ENCODE measurements around the gene ZNF672. TPM values are rescaled to one million over a fixed set of nuclear protein-coding genes. Genes with fewer than 3 reads are reported as not detected.
A peak's percentile ranks its signal among the peaks of the same experiment; 100 is the strongest.

ZNF672 gene
- total and polyA plus RNA-seq, 2 of the 13 experiments (the other 11 are each of a cell fraction or from before 2014, with no cell fraction given): 17.2 to 22.9 TPM

DNA sequence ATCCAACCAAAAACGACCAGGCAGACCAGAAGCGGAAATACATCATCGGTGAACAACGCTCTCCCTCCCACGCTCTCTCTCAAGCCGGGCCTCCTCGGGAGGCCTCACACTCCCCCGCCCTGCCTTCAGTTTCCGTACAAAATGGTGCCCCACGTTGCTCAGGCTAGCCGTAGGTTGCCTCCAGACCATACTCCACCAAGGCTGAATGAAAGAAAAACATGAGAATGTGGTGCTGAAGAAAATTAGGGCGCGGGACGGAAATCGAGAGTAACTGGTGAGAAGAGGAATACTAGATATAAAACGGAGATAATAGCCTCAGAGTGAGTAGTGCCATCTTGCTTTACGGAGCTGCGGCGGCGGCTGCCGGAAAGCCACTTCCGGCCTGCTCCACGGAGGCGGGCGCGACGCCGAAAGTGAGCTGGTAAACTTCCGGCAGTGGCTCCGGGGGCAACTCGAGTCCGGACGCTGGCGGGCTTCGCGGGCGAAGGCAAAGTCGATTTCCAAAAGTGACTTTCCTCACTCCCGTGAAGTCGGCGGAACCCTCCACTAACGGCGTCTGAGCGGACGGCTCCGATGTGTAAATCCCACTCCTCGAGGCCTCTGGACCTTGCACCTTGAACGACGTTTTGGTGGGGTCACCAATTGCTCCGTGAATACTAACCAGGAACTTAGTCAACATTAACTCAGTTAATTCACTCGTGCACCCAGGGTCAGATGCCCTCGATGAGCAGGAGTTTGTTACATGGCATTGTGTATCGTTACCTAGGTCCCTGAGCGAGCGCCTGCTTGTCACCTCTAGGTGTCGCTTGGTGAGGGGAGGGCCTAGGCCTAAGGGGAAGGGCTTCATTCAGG, 11.9 kb upstream of the ZNF672 start, which contains the start of gene SH3BP5L (continued):
- TF ChIP-seq, protein P1, sequence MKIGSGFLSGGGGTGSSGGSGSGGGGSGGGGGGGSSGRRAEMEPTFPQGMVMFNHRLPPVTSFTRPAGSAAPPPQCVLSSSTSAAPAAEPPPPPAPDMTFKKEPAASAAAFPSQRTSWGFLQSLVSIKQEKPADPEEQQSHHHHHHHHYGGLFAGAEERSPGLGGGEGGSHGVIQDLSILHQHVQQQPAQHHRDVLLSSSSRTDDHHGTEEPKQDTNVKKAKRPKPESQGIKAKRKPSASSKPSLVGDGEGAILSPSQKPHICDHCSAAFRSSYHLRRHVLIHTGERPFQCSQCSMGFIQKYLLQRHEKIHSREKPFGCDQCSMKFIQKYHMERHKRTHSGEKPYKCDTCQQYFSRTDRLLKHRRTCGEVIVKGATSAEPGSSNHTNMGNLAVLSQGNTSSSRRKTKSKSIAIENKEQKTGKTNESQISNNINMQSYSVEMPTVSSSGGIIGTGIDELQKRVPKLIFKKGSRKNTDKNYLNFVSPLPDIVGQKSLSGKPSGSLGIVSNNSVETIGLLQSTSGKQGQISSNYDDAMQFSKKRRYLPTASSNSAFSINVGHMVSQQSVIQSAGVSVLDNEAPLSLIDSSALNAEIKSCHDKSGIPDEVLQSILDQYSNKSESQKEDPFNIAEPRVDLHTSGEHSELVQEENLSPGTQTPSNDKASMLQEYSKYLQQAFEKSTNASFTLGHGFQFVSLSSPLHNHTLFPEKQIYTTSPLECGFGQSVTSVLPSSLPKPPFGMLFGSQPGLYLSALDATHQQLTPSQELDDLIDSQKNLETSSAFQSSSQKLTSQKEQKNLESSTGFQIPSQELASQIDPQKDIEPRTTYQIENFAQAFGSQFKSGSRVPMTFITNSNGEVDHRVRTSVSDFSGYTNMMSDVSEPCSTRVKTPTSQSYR (CRISPR knock-in tag; IDR thresholded peaks at IDR 0.05; ENCODE audit: borderline replicate concordance): no peak
- TF ChIP-seq, protein P2, sequence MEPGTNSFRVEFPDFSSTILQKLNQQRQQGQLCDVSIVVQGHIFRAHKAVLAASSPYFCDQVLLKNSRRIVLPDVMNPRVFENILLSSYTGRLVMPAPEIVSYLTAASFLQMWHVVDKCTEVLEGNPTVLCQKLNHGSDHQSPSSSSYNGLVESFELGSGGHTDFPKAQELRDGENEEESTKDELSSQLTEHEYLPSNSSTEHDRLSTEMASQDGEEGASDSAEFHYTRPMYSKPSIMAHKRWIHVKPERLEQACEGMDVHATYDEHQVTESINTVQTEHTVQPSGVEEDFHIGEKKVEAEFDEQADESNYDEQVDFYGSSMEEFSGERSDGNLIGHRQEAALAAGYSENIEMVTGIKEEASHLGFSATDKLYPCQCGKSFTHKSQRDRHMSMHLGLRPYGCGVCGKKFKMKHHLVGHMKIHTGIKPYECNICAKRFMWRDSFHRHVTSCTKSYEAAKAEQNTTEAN (CRISPR knock-in tag; conservative IDR thresholded peaks at IDR 0.05): 0 out of 2 replicates have a peak, but pooled peaks have one; percentile 8
- no peak for TF ChIP-seq ZNF234 (CRISPR knock-in tag; conservative IDR thresholded peaks at IDR 0.05)
- peak; percentile 44; the same call in 1 of the 2 replicates for TF ChIP-seq ZNF644 (CRISPR knock-in tag; IDR thresholded peaks at IDR 0.05; ENCODE audit: low read depth)
- 0 out of 2 replicates have a peak, but pooled peaks have one; percentile 29 for TF ChIP-seq MIXL1 (CRISPR knock-in tag; IDR thresholded peaks at IDR 0.05)
- peak; percentile 54 for TF ChIP-seq NFYB (CRISPR knock-in tag; IDR thresholded peaks at IDR 0.05)
- 0 out of 2 replicates have a peak, but pooled peaks have one; percentile 61 for TF ChIP-seq ZNF367 (CRISPR knock-in tag; IDR thresholded peaks at IDR 0.05; ENCODE audit: borderline replicate concordance)
- TF ChIP-seq ZEB1 (IDR thresholded peaks at IDR 0.05; ENCODE audit: insufficient replicate concordance, low read depth): peak; percentile 23
- TF ChIP-seq ZNF557 (CRISPR knock-in tag; IDR thresholded peaks at IDR 0.05): no peak
- TF ChIP-seq DMAP1 (CRISPR knock-in tag; IDR thresholded peaks at IDR 0.05): peak; percentile 69
- TF ChIP-seq ZNF230 (CRISPR knock-in tag; IDR thresholded peaks at IDR 0.05): no peak; the same call in 1 of the 2 replicates
- TF ChIP-seq THAP11 (CRISPR knock-in tag; IDR thresholded peaks at IDR 0.05): peak; percentile 80
- TF ChIP-seq CBX1 (IDR thresholded peaks at IDR 0.05; ENCODE audit: low read depth): no peak
- peak; percentile 49; the same call in 1 of the 3 replicates for TF ChIP-seq MXI1 (IDR thresholded peaks at IDR 0.05; ENCODE audit: borderline replicate concordance, low read depth, low read length)
- TF ChIP-seq MED1 (CRISPR knock-in tag; IDR thresholded peaks at IDR 0.05): peak; percentile 61
- no peak for TF ChIP-seq SRSF1 (optimal IDR thresholded peaks at IDR 0.05; ENCODE audit: low read depth, low read length)
- TF ChIP-seq SOX13 (IDR thresholded peaks at IDR 0.05): no peak
- TF ChIP-seq SOX13 (CRISPR knock-in tag; conservative IDR thresholded peaks at IDR 0.05 in 1 of 2, IDR thresholded peaks at IDR 0.05 in 1 of 2): peak in 1 of 2 experiments; percentile 40; a peak in 1 of 4 replicates
- TF ChIP-seq ZMYM3 (CRISPR knock-in tag; IDR thresholded peaks at IDR 0.05): 0 out of 2 replicates have a peak, but pooled peaks have one; percentile 50
- TF ChIP-seq, protein P3, sequence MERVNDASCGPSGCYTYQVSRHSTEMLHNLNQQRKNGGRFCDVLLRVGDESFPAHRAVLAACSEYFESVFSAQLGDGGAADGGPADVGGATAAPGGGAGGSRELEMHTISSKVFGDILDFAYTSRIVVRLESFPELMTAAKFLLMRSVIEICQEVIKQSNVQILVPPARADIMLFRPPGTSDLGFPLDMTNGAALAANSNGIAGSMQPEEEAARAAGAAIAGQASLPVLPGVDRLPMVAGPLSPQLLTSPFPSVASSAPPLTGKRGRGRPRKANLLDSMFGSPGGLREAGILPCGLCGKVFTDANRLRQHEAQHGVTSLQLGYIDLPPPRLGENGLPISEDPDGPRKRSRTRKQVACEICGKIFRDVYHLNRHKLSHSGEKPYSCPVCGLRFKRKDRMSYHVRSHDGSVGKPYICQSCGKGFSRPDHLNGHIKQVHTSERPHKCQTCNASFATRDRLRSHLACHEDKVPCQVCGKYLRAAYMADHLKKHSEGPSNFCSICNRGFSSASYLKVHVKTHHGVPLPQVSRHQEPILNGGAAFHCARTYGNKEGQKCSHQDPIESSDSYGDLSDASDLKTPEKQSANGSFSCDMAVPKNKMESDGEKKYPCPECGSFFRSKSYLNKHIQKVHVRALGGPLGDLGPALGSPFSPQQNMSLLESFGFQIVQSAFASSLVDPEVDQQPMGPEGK (CRISPR knock-in tag; IDR thresholded peaks at IDR 0.05): peak; percentile 62; the same call in 1 of the 2 replicates
- TF ChIP-seq SMAD1 (CRISPR knock-in tag; IDR thresholded peaks at IDR 0.05; ENCODE audit: borderline replicate concordance, low read depth): peak; percentile 24; the same call in 1 of the 2 replicates
- TF ChIP-seq ZMAT3 (CRISPR knock-in tag; conservative IDR thresholded peaks at IDR 0.05): 0 out of 2 replicates have a peak, but pooled peaks have one; percentile 26
- TF ChIP-seq DPF2 (CRISPR knock-in tag; IDR thresholded peaks at IDR 0.05; ENCODE audit: borderline replicate concordance, low read depth): 0 out of 2 replicates have a peak, but pooled peaks have one; percentile 23
- TF ChIP-seq YY1 (IDR thresholded peaks at IDR 0.05; ENCODE audit: insufficient read depth, insufficient replicate concordance, low read depth, low read length): peak; percentile 99
- peak; percentile 53; the same call in 1 of the 2 replicates for TF ChIP-seq MIER2 (CRISPR knock-in tag; IDR thresholded peaks at IDR 0.05)

Measured in HepG2 (cell line).